Femur (tissue), 1 donor: ENCODE data around the gene RFX3.

ENCODE experiments used
- DNase-seq: peaks from one replicate; pipeline ENCODE4 v3.0.0-alpha.2; 2017

The RFX3 gene

GRCh38 chr9:3431890-3432289, 93.9 kb downstream of the RFX3 start:
- DNase-seq, result no peak

- no peak for DNase-seq
Observed at GRCh38 chr9:3419893-3420292, 105.9 kb downstream of the RFX3 start.

- DNase-seq, result no peak
Observed at GRCh38 chr9:3415906-3416305, 109.9 kb downstream of the RFX3 start.

GRCh38 chr9:3413984-3414383, 111.8 kb downstream of the RFX3 start:
- DNase-seq, result no peak

GRCh38 chr9:3410461-3410860, 115.3 kb downstream of the RFX3 start:
- no peak for DNase-seq

- no peak for DNase-seq
Observed at GRCh38 chr9:3409453-3409852, 116.3 kb downstream of the RFX3 start.

GRCh38 chr9:3403315-3403714, 122.5 kb downstream of the RFX3 start:
- no peak for DNase-seq

GRCh38 chr9:3401221-3401954, 124.4 kb downstream of the RFX3 start:
- no peak for DNase-seq

- DNase-seq, result no peak
Observed at GRCh38 chr9:3398232-3398648, 127.6 kb downstream of the RFX3 start.

- DNase-seq, result no peak
Observed at GRCh38 chr9:3397766-3398165, 128.0 kb downstream of the RFX3 start.

GRCh38 chr9:3391414-3391813, 134.4 kb downstream of the RFX3 start:
- no peak for DNase-seq

- DNase-seq, result no peak
Observed at GRCh38 chr9:3386753-3387152, 139.0 kb downstream of the RFX3 start.

GRCh38 chr9:3385871-3386270, 139.9 kb downstream of the RFX3 start:
- DNase-seq, result no peak

GRCh38 chr9:3371842-3372241, 154.0 kb downstream of the RFX3 start:
- DNase-seq, result no peak

- no peak for DNase-seq
Observed at GRCh38 chr9:3370715-3371114, 155.1 kb downstream of the RFX3 start.

- no peak for DNase-seq
Observed at GRCh38 chr9:3367185-3367584, 158.6 kb downstream of the RFX3 start.

- no peak for DNase-seq
Observed at GRCh38 chr9:3361689-3362392, 164.0 kb downstream of the RFX3 start.

GRCh38 chr9:3361116-3361515, 164.7 kb downstream of the RFX3 start:
- no peak for DNase-seq

- no peak for DNase-seq
Observed at GRCh38 chr9:3360245-3360644, 165.6 kb downstream of the RFX3 start.

- DNase-seq, result no peak
Observed at GRCh38 chr9:3359778-3360177, 166.0 kb downstream of the RFX3 start.

GRCh38 chr9:3359048-3359692, 166.6 kb downstream of the RFX3 start:
- no peak for DNase-seq

- DNase-seq, result no peak
Observed at GRCh38 chr9:3348169-3348568, 177.6 kb downstream of the RFX3 start.

- no peak for DNase-seq
Observed at GRCh38 chr9:3346549-3346948, 179.3 kb downstream of the RFX3 start.

GRCh38 chr9:3343671-3344070, 182.1 kb downstream of the RFX3 start:
- DNase-seq, result no peak
